HL-60 (cell line): Measurements from ENCODE around the gene MACROD2.

ENCODE experiments used
- DNase-seq, 2 experiments: peaks; one replicate each; pipeline ENCODE4 v3.0.0-alpha.2; 2010 to 2020; ENCODE audit warnings: low read depth in 1 of 2, low spot score in 1 of 2
- H3K27ac ChIP-seq: fragments of 250-450 bp; sonication (Bioruptor Pico); replicated peaks from 2 replicates; pipeline ENCODE4 v1.5.1; 2020; ENCODE audit warnings: mild to moderate bottlenecking, moderate library complexity
- H3K27me3 ChIP-seq: fragments of 250-450 bp; sonication (Bioruptor Pico); 2 replicates; pipeline ENCODE4 v1.5.1; 2021; ENCODE audit warnings: mild to moderate bottlenecking, moderate library complexity; ENCODE audit not compliant: insufficient read depth, poor library complexity, severe bottlenecking
- H3K4me3 ChIP-seq: replicated peaks from 2 replicates; pipeline ENCODE4 v1.5.1; 2011; ENCODE audit warnings: mild to moderate bottlenecking, control low read depth, low read length; ENCODE audit not compliant: insufficient read depth
- CTCF ChIP-seq: IDR thresholded peaks from one replicate; pipeline ENCODE4 v1.5.1; 2011; ENCODE audit warnings: low read length, control low read depth, inconsistent platforms; ENCODE audit not compliant: insufficient read depth
- GABPA ChIP-seq: IDR thresholded peaks from 2 replicates; pipeline ENCODE4 v1.6.1; 2012; ENCODE audit warnings: low read depth
- POLR2AphosphoS5 ChIP-seq: IDR thresholded peaks from 2 replicates; pipeline ENCODE4 v1.6.1; 2012; ENCODE audit warnings: low read depth
- REST ChIP-seq: IDR thresholded peaks from 2 replicates; pipeline ENCODE4 v1.6.1; 2012; ENCODE audit warnings: low read depth; ENCODE audit not compliant: insufficient replicate concordance
- SPI1 ChIP-seq: IDR thresholded peaks from 2 replicates; pipeline ENCODE4 v1.6.1; 2012; ENCODE audit warnings: low read depth, mild to moderate bottlenecking, borderline replicate concordance

The MACROD2 gene

GRCh38 chr20:15618110-15618509 lies 1622.8 kb downstream of the MACROD2 start:
- TF ChIP-seq POLR2AphosphoS5 (no peak), REST (no peak), SPI1 (no peak), CTCF (no peak), GABPA (no peak)
- Histone ChIP-seq H3K27me3 (no peaks in the 10 kb centered on the region), H3K4me3 (no peak overlapping the region), H3K27ac (no peak overlapping the region)
- no peak for DNase-seq

- no peak overlapping the region for H3K4me3 ChIP-seq
- H3K27me3 ChIP-seq, result no peaks in the 10 kb centered on the region
- DNase-seq, result no peak
- H3K27ac ChIP-seq, result no peak overlapping the region
- TF ChIP-seq POLR2AphosphoS5, result no peak
- no peak for TF ChIP-seq GABPA
- TF ChIP-seq REST, result no peak
- TF ChIP-seq CTCF, result no peak
- no peak for TF ChIP-seq SPI1
Observed at GRCh38 chr20:15618912-15619311, 1623.6 kb downstream of the MACROD2 start.

- Histone ChIP-seq H3K27ac (no peak overlapping the region), H3K4me3 (no peak overlapping the region), H3K27me3 (no peaks in the 10 kb centered on the region)
- TF ChIP-seq POLR2AphosphoS5, result no peak
- no peak for TF ChIP-seq REST
- TF ChIP-seq SPI1, result no peak
- TF ChIP-seq CTCF, result no peak
- TF ChIP-seq GABPA, result no peak
- DNase-seq, result no peak
Observed at GRCh38 chr20:15619341-15619740, 1624.0 kb downstream of the MACROD2 start.
